Activated CD8-positive, alpha-beta T cell treated with anti-CD3 and anti-CD28 coated beads, Interleukin-2, amount 10 ng/mL, durations not matched to agents 7 days and 5 days (primary cell): Measurements from ENCODE around the gene HBA1. TPM values are rescaled to one million over a fixed set of nuclear protein-coding genes. Genes with fewer than 3 reads are reported as not detected.
"Not testable (repeated sequence)": the region's sequence is repeated elsewhere in the genome, so short reads cannot be mapped to it uniquely, and the experiment has no call there.

Source experiments
- ATAC-seq: fragments of 150-1000 bp; cut with Tn5 transposase; one replicate; pipeline ENCODE4 v1.10.0; 2021; ENCODE audit warnings: moderate library complexity
- CTCF ChIA-PET: fragments of 350-600 bp; sonication (Branson Sonifier 250); formaldehyde crosslinking; loops from one replicate; lab custom pipeline; 2021; ENCODE audit warnings: antibody characterized with exemption; lab: Charles Lee
- POLR2A ChIA-PET: fragments of 350-600 bp; sonication (Branson Sonifier 250); formaldehyde crosslinking; loops from one replicate; lab custom pipeline; 2021; ENCODE audit warnings: antibody characterized with exemption; lab: Charles Lee
- DNase-seq: peaks from one replicate; pipeline ENCODE4 v3.0.0-alpha.2; 2020
- H3K27ac Mint-ChIP-seq: one replicate; pipeline ENCODE4 v1.8.0; 2021; ENCODE audit warnings: mild to moderate bottlenecking, mixed read lengths
- H3K27me3 Mint-ChIP-seq: one replicate; pipeline ENCODE4 v1.8.0; 2021; ENCODE audit warnings: low read depth, mixed read lengths
- H3K36me3 Mint-ChIP-seq: one replicate; pipeline ENCODE4 v1.8.0; 2021; ENCODE audit warnings: low read depth, mixed read lengths
- H3K4me1 Mint-ChIP-seq: one replicate; pipeline ENCODE4 v1.8.0; 2021; ENCODE audit warnings: low read depth, mixed read lengths
- H3K4me3 Mint-ChIP-seq: one replicate; pipeline ENCODE4 v1.8.0; 2021; ENCODE audit warnings: mild to moderate bottlenecking, mixed read lengths
- H3K9me3 Mint-ChIP-seq: one replicate; pipeline ENCODE4 v1.8.0; 2022; ENCODE audit warnings: mixed read lengths; ENCODE audit not compliant: insufficient read depth
- total RNA-seq, 2 experiments: library from RNA; stranded (reverse); gene quantifications; one replicate each; pipeline ENCODE4 v1.2.3, GENCODE V29; 2021

Gene HBA1
- total RNA-seq, 2 experiments from 2014 or later: not detected

DNA sequence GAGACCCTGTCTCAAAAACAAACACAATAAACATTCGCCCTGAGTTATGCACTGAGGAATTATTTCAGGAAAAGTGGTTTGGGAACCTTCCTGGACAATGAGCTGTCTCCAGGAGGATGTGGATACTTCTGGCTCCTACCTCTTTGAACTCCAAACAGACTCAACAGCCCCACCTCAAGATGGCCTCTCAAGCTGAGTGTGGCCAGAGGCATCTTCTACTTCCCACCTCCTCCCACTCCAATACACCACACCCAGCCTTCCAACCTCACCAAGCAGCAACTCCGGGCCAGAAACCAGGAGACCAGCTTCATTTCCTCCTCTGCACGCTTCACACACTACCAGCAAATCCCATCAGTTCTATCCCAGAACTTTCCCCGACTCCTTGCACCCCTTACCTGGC lies 15.4 kb downstream of the HBA1 start:
- peaks cover 6% of the 10 kb centered on the region for H3K4me1 Mint-ChIP-seq
- DNase-seq: no peak
- no peak overlapping the region for H3K27ac Mint-ChIP-seq
- no peak overlapping the region for H3K4me3 Mint-ChIP-seq
- H3K36me3 Mint-ChIP-seq: peaks cover 53% of the 10 kb centered on the region
- CTCF ChIA-PET: interaction anchor here (1.2 kb wide), 1 partner anchor 85 kb away, joined by 4 read pairs; no protein-coding TSS in a partner anchor
- POLR2A ChIA-PET: no interaction called here
- H3K27me3 Mint-ChIP-seq: no peaks in the 10 kb centered on the region
- H3K9me3 Mint-ChIP-seq: no peaks in the 10 kb centered on the region
- ATAC-seq: no peak

DNA sequence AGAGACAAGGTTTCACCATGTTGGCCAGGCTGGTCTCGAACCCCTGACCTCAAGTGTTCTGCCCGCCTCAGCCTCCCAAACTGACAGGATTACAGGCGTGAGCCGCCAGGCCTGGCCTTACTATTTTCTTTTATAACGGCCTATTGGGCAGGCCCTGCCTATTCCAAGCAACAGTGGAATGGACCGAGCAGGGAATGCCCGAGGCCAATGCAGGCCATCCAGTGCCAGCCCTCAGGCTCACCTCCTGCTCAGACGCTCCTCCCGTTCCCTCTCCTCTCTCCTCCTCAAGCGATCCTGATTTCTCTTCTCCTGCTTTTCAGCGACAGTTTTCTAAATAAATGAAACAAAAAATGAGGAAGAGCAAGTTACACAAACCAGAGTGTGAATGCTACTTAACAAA lies 16.2 kb downstream of the HBA1 start:
- H3K9me3 Mint-ChIP-seq: no peaks in the 10 kb centered on the region
- no peak overlapping the region for H3K27ac Mint-ChIP-seq
- DNase-seq (no peak), ATAC-seq (no peak)
- H3K4me1 Mint-ChIP-seq: peaks cover 6% of the 10 kb centered on the region
- no peak overlapping the region for H3K4me3 Mint-ChIP-seq
- no peaks in the 10 kb centered on the region for H3K27me3 Mint-ChIP-seq
- ChIA-PET POLR2A (no interaction called here), CTCF (no interaction called here)
- peaks cover 50% of the 10 kb centered on the region for H3K36me3 Mint-ChIP-seq

DNA sequence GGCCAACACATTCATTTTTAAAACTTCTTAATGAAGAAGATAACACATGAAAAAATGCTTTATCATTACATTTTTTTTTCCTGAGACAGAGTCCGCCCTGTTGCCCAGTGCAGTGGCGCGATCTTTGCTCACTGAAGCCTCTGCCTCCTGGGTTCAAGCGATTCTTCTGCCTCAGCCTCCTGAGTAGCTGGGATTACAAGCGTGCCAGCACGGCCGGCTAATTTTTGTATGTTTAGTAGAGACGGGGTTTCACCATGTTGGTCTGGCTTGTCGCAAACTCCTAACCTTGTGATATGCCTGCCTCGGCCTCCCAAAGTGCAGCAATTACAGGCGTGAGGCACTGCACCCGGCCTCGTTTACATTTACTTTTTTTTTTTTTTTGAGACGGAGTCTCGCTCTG lies 17.0 kb downstream of the HBA1 start:
- no peak overlapping the region for H3K4me3 Mint-ChIP-seq
- no peaks in the 10 kb centered on the region for H3K9me3 Mint-ChIP-seq
- ChIA-PET CTCF (no interaction called here), POLR2A (no interaction called here)
- H3K36me3 Mint-ChIP-seq: peaks cover 53% of the 10 kb centered on the region
- H3K27me3 Mint-ChIP-seq: no peaks in the 10 kb centered on the region
- H3K27ac Mint-ChIP-seq: no peak overlapping the region
- peaks cover 5% of the 10 kb centered on the region for H3K4me1 Mint-ChIP-seq
- ATAC-seq: no peak
- no peak for DNase-seq

DNA sequence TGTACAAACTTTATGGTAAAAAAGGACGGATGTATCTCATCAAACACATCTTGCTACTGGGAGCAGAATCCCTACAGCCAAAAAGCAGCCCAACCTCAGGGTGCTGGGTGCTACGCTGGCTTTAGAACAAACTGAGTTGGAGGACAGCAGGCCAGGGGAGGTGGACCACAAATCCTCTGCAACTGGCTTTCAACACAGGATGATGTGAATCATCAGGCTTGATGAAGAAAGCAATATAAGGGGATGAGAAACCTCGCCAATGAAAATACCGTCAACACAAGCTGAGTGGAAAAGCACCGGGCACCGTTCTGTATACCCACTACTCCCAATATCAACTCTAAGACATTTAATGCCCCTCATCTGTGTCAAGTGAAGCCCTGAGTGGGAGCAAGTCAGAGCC lies 18.0 kb downstream of the HBA1 start:
- DNase-seq (no peak), ATAC-seq (no peak)
- no peaks in the 10 kb centered on the region for H3K4me1 Mint-ChIP-seq
- no peaks in the 10 kb centered on the region for H3K9me3 Mint-ChIP-seq
- no peak overlapping the region for H3K4me3 Mint-ChIP-seq
- no peak overlapping the region for H3K27ac Mint-ChIP-seq
- POLR2A ChIA-PET: no interaction called here
- CTCF ChIA-PET: interaction anchor here (1.5 kb wide), 1 partner anchor 77 kb away, joined by 5 read pairs; no protein-coding TSS in a partner anchor
- no peaks in the 10 kb centered on the region for H3K27me3 Mint-ChIP-seq
- H3K36me3 Mint-ChIP-seq: peaks cover 52% of the 10 kb centered on the region

DNA sequence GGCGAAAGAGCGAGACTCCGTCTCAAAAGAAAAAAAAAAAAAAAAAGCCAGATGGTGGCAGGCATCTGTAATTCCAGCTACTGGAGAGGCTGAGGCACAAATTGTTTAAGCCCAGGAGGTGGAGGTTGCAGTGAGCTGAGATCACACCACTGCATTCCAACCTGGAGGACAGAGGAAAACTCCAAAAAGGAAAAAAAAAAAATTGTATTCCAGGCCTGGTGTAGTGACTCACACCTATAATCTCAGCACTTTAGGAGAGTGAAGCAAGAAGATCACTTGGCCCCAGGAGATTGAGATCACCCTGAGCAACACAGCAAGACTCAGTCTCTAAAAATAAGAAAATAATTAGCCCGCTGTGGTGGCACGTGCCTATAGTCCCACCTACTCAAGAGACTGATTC lies 23.9 kb downstream of the HBA1 start:
- ATAC-seq: no peak
- H3K27ac Mint-ChIP-seq: no peak overlapping the region
- H3K4me3 Mint-ChIP-seq: no peak overlapping the region

DNA sequence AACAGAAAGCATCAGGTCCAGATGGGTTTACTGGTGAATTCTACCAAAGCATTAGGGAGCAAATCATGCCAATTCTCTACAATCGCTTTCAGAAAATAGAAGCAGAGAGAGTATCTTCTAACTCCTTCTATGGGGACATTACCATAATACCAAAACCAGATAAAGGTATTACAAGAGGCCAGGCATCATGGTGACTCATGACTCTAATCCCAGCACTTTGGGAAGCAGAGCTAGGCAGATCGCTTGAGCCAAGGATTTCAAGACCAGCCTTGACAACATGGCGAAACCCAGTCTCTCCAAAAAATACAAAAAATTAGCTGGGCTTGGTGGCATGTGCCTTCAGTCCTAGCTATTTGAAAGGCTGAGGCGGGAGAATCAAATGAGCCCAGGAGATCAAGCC lies 26.8 kb downstream of the HBA1 start:
- H3K27ac Mint-ChIP-seq: no peak overlapping the region
- peaks cover 8% of the 10 kb centered on the region for H3K4me1 Mint-ChIP-seq
- no peak overlapping the region for H3K4me3 Mint-ChIP-seq
- H3K36me3 Mint-ChIP-seq: peaks cover 54% of the 10 kb centered on the region
- ATAC-seq (no peak), DNase-seq (no peak)
- CTCF ChIA-PET: no interaction called here
- H3K9me3 Mint-ChIP-seq: no peaks in the 10 kb centered on the region
- no peaks in the 10 kb centered on the region for H3K27me3 Mint-ChIP-seq
- POLR2A ChIA-PET: no interaction called here

More for the DNA sequence above, 23.9 kb downstream of the HBA1 start:
- Mint-ChIP-seq H3K4me1 (no peaks in the 10 kb centered on the region), H3K9me3 (no peaks in the 10 kb centered on the region), H3K36me3 (peaks cover 48% of the 10 kb centered on the region), H3K27me3 (no peaks in the 10 kb centered on the region)
- ChIA-PET POLR2A (no interaction called here), CTCF (no interaction called here)
- DNase-seq: no peak

DNA sequence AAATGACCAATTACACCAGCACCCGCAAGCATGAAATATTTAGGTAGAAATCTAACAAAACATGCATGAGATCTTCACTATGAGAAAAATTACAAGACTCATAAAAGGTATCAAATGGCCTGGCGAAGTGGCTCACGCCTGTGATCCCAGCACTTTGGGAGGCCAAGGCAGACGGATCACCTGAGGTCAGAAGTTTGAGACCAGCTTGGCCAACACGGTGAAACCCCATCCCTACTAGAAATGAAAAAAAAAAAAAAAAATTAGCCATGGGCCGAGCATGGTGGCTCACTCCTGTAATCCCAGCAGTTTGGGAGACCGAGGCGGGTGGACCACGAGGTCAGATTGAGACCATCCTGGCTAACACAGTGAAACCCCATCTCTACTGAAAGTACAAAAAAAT lies 27.6 kb downstream of the HBA1 start:
- H3K27me3 Mint-ChIP-seq, ATAC-seq, POLR2A ChIA-PET, H3K9me3 Mint-ChIP-seq, CTCF ChIA-PET, H3K27ac Mint-ChIP-seq, H3K4me1 Mint-ChIP-seq, DNase-seq, H3K4me3 Mint-ChIP-seq: not testable (repeated sequence)
- H3K36me3 Mint-ChIP-seq: peaks cover 49% of the 10 kb centered on the region

DNA sequence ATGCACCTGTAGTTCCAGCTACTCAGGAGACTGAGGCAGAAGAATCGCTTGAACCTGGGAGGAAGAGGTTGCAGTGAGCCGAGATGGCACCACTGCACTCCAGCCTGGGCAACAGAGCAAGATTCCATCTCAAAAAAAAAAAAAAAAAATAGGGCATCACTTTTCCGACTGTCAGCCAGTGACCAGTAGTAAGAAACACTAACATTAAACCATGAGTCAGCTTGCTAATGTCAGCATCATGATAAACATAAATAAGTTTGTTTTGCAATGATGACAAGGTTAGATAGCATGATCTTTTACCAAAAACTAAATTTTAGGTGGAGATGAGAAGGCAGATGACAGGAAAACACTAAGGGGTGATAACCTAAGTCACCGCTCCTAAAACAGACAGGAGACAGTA lies 32.9 kb downstream of the HBA1 start:
- H3K9me3 Mint-ChIP-seq, ATAC-seq, POLR2A ChIA-PET, H3K27me3 Mint-ChIP-seq, H3K27ac Mint-ChIP-seq, H3K4me1 Mint-ChIP-seq, DNase-seq, H3K4me3 Mint-ChIP-seq: not testable (repeated sequence)
- CTCF ChIA-PET: interaction anchor here (1.3 to 2.4 kb wide), 2 partner anchors 102 to 113 kb away, joined by 3 to 7 read pairs; no protein-coding TSS in a partner anchor
- H3K36me3 Mint-ChIP-seq: peaks cover 49% of the 10 kb centered on the region

DNA sequence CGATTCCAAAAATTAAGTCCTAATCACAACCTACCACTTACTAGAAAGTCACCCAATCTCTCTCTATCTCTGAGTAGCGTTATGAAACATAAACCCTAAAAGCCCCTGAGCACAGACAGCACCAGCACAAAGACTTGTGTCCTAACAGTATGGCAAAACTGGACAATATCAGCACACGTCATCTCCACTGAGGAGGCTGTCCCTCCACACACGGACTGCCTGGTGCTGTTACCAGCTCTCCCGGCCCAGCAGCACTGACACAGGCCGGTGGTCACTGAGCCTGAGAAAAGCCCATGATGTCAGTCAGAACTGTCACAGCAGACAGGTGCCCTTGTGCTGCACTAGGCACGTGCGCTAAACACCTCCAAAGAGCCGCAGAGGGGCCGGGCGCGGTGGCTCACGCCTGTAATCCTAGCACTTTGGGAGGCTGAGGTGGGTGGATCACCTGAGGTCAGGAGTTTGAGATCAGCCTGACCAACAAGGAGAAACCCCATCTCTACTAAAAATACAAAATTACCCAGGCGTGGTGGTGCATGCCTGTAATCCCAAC lies 35.2 kb downstream of the HBA1 start:
- H3K36me3 Mint-ChIP-seq: peaks cover 46% of the 10 kb centered on the region
- H3K4me3 Mint-ChIP-seq, POLR2A ChIA-PET, H3K4me1 Mint-ChIP-seq, H3K27me3 Mint-ChIP-seq, H3K9me3 Mint-ChIP-seq, H3K27ac Mint-ChIP-seq, ATAC-seq, DNase-seq: not testable (repeated sequence)
- CTCF ChIA-PET: interaction anchor here (1.4 to 1.6 kb wide), 2 partner anchors 105 to 151 kb away, joined by 4 to 5 read pairs; no protein-coding TSS in a partner anchor

DNA sequence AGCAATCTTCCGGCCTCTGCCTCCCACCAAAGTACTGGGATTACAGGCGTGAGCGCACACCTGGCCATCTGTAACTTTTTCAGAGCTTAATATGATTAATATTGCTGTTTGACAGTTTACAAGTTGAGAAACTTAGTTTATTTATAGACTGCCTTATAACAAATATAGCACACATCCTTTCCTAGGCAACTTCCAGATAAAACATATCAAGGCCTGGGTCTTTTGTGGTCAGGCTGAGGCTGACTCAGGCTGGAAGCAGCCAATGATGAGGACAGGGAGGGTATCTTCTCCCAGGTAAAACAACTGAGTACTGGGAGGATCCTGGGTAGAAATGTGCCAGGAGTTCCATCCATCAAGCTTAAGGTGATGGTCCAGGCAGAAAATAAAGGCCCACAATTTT lies 36.5 kb downstream of the HBA1 start:
- CTCF ChIA-PET: interaction anchor here (0.8 to 1.4 kb wide), 2 partner anchors 22 to 106 kb away, joined by 3 to 5 read pairs; no protein-coding TSS in a partner anchor
- ATAC-seq (no peak), DNase-seq (no peak)
- Mint-ChIP-seq H3K36me3 (peaks cover 45% of the 10 kb centered on the region), H3K4me1 (no peaks in the 10 kb centered on the region), H3K4me3 (no peak overlapping the region), H3K27me3 (no peaks in the 10 kb centered on the region), H3K9me3 (no peaks in the 10 kb centered on the region), H3K27ac (no peak overlapping the region)
- POLR2A ChIA-PET: no interaction called here

DNA sequence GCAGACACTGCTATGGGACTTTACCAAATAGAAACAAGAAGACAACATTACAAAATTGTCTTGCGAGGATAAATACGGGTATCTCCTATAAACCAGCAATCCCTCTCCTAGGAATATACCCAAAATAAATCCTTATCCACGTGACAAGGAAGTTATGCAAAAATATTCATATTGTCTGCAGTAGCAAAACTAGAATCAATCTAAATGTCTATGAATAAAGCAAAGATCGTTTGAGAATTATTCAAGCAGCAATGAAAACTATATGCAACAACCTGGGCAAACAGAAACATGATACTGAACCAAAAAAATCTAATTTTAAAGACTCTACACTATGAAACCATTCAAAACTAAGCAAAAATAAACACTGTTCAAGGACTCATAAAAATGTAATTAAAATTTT lies 43.5 kb downstream of the HBA1 start:
- DNase-seq: no peak
- ChIA-PET POLR2A (no interaction called here), CTCF (no interaction called here)
- Mint-ChIP-seq H3K4me3 (no peak overlapping the region), H3K27ac (peak overlapping the region; percentile 20), H3K9me3 (no peaks in the 10 kb centered on the region), H3K36me3 (peaks cover 46% of the 10 kb centered on the region), H3K4me1 (no peaks in the 10 kb centered on the region), H3K27me3 (no peaks in the 10 kb centered on the region)
- ATAC-seq: no peak
